PC-9 (cell line): Measurements from ENCODE around the gene MYO10. TPM values are rescaled to one million over a fixed set of nuclear protein-coding genes. Genes with fewer than 3 reads are reported as not detected.

Experiments
- BruUV-seq: library from RNA; stranded (reverse); fragments of 400-500 nt; replicated peaks from 2 replicates; lab custom pipeline; 2021; lab: Mats Ljungman, UMichigan
- CTCF ChIA-PET: fragments of 300-600 bp; sonication (Branson Sonifier 250); formaldehyde crosslinking; loops from one replicate; lab custom pipeline; 2022; ENCODE audit warnings: antibody characterized with exemption; lab: Charles Lee
- POLR2A ChIA-PET: fragments of 300-600 bp; sonication (Branson Sonifier 250); formaldehyde crosslinking; loops from one replicate; lab custom pipeline; 2022; ENCODE audit warnings: antibody characterized with exemption; ENCODE audit not compliant: unreplicated experiment; lab: Charles Lee
- DNase-seq, 2 experiments: peaks; one replicate each; pipeline versions ENCODE4 v3.0.0 to v3.0.0-alpha.2; 2015 to 2022; ENCODE audit warnings: mixed read lengths in 1 of 2
- H2AFZ ChIP-seq: fragments of 200-600 bp; sonication (generic); 2 replicates; pipeline ENCODE4 v1.8.1; 2017; ENCODE audit warnings: antibody characterized with exemption
- H3F3A ChIP-seq: fragments of 200-600 bp; sonication (generic); 2 replicates; pipeline ENCODE4 v1.8.1; 2017; ENCODE audit warnings: antibody characterized with exemption, mild to moderate bottlenecking, low read depth; ENCODE audit not compliant: insufficient read depth
- H3K27ac ChIP-seq: fragments of 200-600 bp; sonication (generic); 2 replicates; pipeline ENCODE4 v1.6.1; 2016; ENCODE audit warnings: mixed run types
- H3K27me3 ChIP-seq: fragments of 200-600 bp; sonication (generic); 2 replicates; pipeline ENCODE4 v1.6.1; 2016; ENCODE audit warnings: low read depth, mixed run types; ENCODE audit not compliant: insufficient read depth
- H3K36me3 ChIP-seq: fragments of 200-600 bp; sonication (generic); 2 replicates; pipeline ENCODE4 v1.6.1; 2016; ENCODE audit warnings: low read depth, mixed run types
- H3K4me1 ChIP-seq: fragments of 200-600 bp; sonication (generic); replicated peaks from 2 replicates; pipeline ENCODE4 v1.6.1; 2016; ENCODE audit warnings: mixed run types; ENCODE audit not compliant: insufficient read depth
- H3K4me2 ChIP-seq: fragments of 200-600 bp; sonication (generic); 2 replicates; pipeline ENCODE4 v1.6.1; 2017; ENCODE audit warnings: mixed run types
- H3K4me3 ChIP-seq: fragments of 200-600 bp; sonication (generic); 2 replicates; pipeline ENCODE4 v1.6.1; 2016; ENCODE audit warnings: mixed run types
- H3K79me2 ChIP-seq: fragments of 200-600 bp; sonication (generic); 2 replicates; pipeline ENCODE4 v1.6.1; 2017; ENCODE audit warnings: low read depth, mixed run types
- H3K9me2 ChIP-seq: fragments of 200-600 bp; sonication (generic); 2 replicates; pipeline ENCODE4 v1.8.1; 2017; ENCODE audit warnings: mild to moderate bottlenecking; ENCODE audit not compliant: insufficient read depth
- H3K9me3 ChIP-seq: fragments of 200-600 bp; sonication (generic); 2 replicates; pipeline ENCODE4 v1.8.1; 2016; ENCODE audit warnings: low read depth; ENCODE audit not compliant: insufficient read depth
- H4K20me1 ChIP-seq: fragments of 200-600 bp; sonication (generic); 2 replicates; pipeline ENCODE4 v1.8.1; 2017; ENCODE audit not compliant: insufficient read depth
- EZH2 ChIP-seq: fragments of 200-600 bp; sonication (generic); IDR thresholded peaks from 2 replicates; pipeline ENCODE4 v1.8.0; 2017; ENCODE audit warnings: antibody characterized with exemption, low read depth
- intact Hi-C: fragments of 100-400 bp; cut with micrococcal nuclease; formaldehyde crosslinking; loops from one replicate; pipeline ENCODE4 v1.10.0; 2022; ENCODE audit not compliant: unreplicated experiment
- total RNA-seq: library from RNA; stranded (reverse); gene quantifications from 2 replicates; pipeline ENCODE4 v1.2.3, GENCODE V29; 2021
- TF ChIP-seq, protein P1 (sequence below): fragments of 200-600 bp; sonication (generic); conservative IDR thresholded peaks from 2 replicates; pipeline ENCODE4 v1.6.1; 2017; ENCODE audit warnings: mixed run types, antibody characterized with exemption, mild to moderate bottlenecking, moderate library complexity

The MYO10 gene
- total RNA-seq, 1 experiment from 2014 or later, result 92.8 TPM

DNA sequence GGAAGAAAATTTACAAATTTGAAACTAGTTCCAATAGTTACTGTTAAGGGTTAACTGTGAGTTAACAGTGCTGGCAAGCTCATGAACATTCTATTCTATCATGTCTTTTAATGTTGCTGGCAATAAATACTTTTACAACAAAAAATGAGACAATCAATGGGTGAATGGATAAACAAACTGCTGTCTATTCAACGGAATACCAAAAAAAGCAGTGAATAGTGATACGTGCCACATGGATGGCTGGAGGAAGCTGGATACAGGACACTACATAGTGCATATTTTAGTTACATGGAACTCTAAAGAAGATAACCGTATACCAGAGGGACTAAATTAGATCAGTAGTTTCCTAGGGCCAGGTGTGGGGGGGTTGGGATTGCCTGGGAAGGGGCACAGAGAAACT is 163.5 kb downstream of the MYO10 start:
- CTCF ChIA-PET, result no interaction called here

DNA sequence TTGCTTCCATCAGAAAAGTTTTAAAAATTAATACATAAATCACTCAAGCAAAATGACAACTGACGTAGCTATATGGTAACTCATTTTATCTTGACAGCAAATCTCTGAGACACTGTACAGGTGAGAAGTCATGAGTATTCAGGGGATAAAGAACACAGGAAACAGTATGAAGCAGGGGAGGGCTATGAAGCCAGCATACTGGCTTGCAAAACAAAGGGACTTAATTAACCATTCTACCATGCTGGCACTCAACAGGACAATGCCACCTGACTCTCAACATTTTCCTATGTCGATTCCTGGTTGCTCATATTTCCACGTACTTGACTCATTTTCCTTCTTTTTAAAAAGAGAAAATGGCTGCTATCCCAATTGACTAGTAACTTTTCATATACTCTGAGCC is 167.9 kb downstream of the MYO10 start:
- Histone ChIP-seq H3K36me3 (peaks cover 10% of the 10 kb centered on the region; the same call in 1 of the 2 replicates), H3K9me3 (no peaks in the 10 kb centered on the region), H3K4me1 (no peaks in the 10 kb centered on the region), H2AFZ (no peak overlapping the region), H3K4me3 (no peak overlapping the region), H4K20me1 (no peaks in the 10 kb centered on the region), H3K79me2 (no peaks in the 10 kb centered on the region), H3K9me2 (0 out of 2 replicates have a peak, but pooled peaks cover 4% of the 10 kb centered on the region), H3F3A (no peaks in the 10 kb centered on the region), H3K27me3 (no peaks in the 10 kb centered on the region), H3K4me2 (no peak overlapping the region), H3K27ac (no peak overlapping the region)
- no TSS peak for BruUV-seq
- CTCF ChIA-PET, result no interaction called here
- TF ChIP-seq, protein P1, sequence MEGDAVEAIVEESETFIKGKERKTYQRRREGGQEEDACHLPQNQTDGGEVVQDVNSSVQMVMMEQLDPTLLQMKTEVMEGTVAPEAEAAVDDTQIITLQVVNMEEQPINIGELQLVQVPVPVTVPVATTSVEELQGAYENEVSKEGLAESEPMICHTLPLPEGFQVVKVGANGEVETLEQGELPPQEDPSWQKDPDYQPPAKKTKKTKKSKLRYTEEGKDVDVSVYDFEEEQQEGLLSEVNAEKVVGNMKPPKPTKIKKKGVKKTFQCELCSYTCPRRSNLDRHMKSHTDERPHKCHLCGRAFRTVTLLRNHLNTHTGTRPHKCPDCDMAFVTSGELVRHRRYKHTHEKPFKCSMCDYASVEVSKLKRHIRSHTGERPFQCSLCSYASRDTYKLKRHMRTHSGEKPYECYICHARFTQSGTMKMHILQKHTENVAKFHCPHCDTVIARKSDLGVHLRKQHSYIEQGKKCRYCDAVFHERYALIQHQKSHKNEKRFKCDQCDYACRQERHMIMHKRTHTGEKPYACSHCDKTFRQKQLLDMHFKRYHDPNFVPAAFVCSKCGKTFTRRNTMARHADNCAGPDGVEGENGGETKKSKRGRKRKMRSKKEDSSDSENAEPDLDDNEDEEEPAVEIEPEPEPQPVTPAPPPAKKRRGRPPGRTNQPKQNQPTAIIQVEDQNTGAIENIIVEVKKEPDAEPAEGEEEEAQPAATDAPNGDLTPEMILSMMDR, result no peak
- TF ChIP-seq EZH2, result no peak
- intact Hi-C loops, result no loop called here
- POLR2A ChIA-PET, result no interaction called here
- DNase-seq, result no peak

More for the DNA sequence above, 163.5 kb downstream of the MYO10 start:
- no peak for TF ChIP-seq EZH2
- TF ChIP-seq, protein P1, result no peak
- H3K9me2 ChIP-seq, result 0 out of 2 replicates have a peak, but pooled peaks cover 4% of the 10 kb centered on the region
- BruUV-seq, result no TSS peak
- no peak for DNase-seq
- no peaks in the 10 kb centered on the region for H3K27me3 ChIP-seq
- H3K4me2 ChIP-seq, result no peak overlapping the region
- H3K27ac ChIP-seq, result no peak overlapping the region
- H2AFZ ChIP-seq, result no peak overlapping the region
- intact Hi-C loops, result no loop called here
- H3K79me2 ChIP-seq, result no peaks in the 10 kb centered on the region
- H3F3A ChIP-seq, result no peaks in the 10 kb centered on the region
- H3K4me3 ChIP-seq, result no peak overlapping the region
- no peaks in the 10 kb centered on the region; the same call in 1 of the 2 replicates for H4K20me1 ChIP-seq
- no peaks in the 10 kb centered on the region for H3K9me3 ChIP-seq
- no peaks in the 10 kb centered on the region for H3K4me1 ChIP-seq
- POLR2A ChIA-PET, result no interaction called here
- H3K36me3 ChIP-seq, result 0 out of 2 replicates have a peak, but pooled peaks cover 5% of the 10 kb centered on the region

DNA sequence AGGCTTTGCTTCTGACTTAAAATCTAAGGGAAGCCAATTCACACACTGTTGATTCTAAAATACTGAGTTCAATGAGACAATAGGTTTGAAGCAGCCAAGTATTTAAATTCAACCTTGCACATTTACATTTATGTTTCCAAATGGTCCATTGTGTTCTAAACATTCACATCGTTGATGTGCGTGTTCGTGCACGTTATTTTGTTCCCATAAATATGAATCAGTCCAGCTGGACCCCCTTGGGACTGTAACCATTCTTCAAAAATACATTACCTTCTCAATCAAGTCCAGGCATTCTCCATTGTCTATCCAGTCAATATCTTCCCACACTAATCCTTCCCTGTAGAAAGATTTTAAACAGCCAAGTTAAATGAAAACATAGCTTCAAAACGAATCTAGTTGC is 172.9 kb downstream of the MYO10 start:
- no peak overlapping the region for H3K4me3 ChIP-seq
- ChIA-PET POLR2A (no interaction called here), CTCF (no interaction called here)

More for the DNA sequence above, 172.9 kb downstream of the MYO10 start:
- Histone ChIP-seq H3F3A (no peaks in the 10 kb centered on the region), H3K9me3 (no peaks in the 10 kb centered on the region), H3K79me2 (no peaks in the 10 kb centered on the region), H3K27ac (no peak overlapping the region), H3K36me3 (peaks cover 14% of the 10 kb centered on the region), H3K9me2 (no peaks in the 10 kb centered on the region), H3K27me3 (no peaks in the 10 kb centered on the region), H2AFZ (no peak overlapping the region), H3K4me1 (no peaks in the 10 kb centered on the region), H3K4me2 (no peak overlapping the region), H4K20me1 (no peaks in the 10 kb centered on the region)
- DNase-seq, result no peak
- TF ChIP-seq, protein P1, result no peak
- TF ChIP-seq EZH2, result no peak
- BruUV-seq, result no TSS peak
- intact Hi-C loops, result no loop called here
